NCI-H1105 treated with DMSO at 0.1 percent for 48 hours (cell line): Measurements from ENCODE around the gene AIFM3.
A peak's percentile ranks its signal among the peaks of the same experiment; 100 is the strongest.
"Not testable (repeated sequence)": the region's sequence is repeated elsewhere in the genome, so short reads cannot be mapped to it uniquely, and the experiment has no call there.

Experiments
- DNase-seq: peaks from one replicate; lab custom pipeline; 2025; lab: John Stamatoyannopoulos, UW

AIFM3 gene, protein sequence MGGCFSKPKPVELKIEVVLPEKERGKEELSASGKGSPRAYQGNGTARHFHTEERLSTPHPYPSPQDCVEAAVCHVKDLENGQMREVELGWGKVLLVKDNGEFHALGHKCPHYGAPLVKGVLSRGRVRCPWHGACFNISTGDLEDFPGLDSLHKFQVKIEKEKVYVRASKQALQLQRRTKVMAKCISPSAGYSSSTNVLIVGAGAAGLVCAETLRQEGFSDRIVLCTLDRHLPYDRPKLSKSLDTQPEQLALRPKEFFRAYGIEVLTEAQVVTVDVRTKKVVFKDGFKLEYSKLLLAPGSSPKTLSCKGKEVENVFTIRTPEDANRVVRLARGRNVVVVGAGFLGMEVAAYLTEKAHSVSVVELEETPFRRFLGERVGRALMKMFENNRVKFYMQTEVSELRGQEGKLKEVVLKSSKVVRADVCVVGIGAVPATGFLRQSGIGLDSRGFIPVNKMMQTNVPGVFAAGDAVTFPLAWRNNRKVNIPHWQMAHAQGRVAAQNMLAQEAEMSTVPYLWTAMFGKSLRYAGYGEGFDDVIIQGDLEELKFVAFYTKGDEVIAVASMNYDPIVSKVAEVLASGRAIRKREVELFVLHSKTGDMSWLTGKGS

DNA sequence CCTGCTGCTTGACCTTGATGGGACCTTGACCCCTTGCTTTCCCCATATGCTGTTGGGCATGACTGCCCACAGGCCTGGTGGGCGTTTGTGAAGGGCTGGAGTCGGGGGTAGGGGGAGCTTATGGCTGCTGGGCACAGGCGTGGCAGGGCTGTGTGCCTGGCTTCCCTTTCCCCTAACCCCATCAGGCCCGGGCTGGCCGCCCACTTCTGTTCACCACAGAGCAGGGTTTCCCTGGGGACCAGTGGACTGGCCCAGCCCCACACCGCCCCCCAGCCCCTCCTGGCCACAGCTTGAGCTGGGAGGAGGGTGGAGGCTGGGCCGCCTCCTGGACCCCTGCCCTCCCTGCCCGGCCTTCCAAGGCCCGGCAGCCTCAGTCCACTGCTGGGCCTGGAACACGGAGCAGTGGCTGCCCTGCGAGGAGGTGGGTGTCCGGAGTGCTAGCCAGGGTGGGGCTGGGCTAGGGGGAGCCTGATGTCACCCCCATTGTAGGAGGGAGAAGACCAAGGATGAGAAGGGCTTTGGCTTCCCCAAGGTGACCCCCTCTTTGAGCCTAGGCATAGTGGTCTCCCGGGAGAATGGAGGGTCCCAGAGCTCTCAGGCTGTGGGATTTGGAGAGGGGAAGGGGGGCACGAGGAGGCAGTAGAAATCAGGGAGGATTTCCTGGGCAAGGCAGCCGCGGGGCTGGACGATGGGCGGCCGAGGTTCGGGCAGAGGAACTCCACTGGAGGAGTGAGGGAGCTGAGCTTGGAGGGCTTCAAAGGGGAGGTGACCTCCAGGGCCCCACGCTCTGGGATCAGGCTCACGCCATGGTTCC lies at the start of gene AIFM3:
Gene AIFM3, plus strand, starts transcription at position 373 of the 814 bp plus-strand sequence. CDS start 690 bp downstream, outside the sequence.
- no peak for DNase-seq

DNA sequence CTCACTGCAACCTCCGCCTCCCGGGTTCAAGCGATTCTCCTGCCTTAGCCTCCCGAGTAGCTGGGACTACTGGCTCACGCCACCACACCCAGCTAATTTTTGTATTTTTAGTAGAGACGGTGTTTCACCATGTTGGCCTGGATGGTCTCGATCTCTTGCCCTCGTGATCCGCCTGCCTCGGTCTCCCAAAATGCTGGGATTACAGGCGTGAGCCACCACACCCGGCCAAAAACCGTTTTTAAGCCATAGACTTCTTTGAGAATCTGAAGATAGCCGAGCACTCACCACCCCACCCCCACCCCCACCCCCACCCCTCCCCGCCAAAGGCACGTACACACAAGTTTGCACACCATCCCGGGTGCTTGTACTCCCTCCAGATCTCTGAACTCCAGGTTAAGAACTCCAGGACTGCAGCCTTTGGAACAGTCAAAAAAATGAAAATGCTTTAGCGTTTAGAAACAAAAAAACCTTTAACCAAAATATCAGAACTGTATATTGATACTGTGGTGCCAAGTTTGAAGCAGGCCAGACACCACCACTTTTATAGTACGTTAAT lies 48.3 kb upstream of the AIFM3 start:
- peak; percentile 1 for DNase-seq

DNA sequence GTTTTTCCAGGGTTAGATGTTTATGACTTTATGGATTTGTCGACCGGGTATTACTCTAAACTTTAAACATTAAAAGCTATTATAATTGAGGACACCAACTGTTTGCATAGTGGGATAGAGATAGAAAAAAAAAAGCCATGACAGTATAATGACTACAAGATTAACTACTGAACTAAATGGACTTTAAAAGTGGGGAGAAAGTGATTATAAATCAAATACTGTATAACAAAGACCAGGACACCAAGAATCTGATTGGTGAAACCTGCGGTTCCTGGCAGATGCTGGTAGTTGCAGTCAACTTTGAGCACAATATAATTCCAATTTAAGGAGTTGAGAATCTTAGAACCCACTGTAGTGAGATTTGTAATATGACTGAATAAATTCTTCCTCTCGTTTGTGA lies 47.3 kb upstream of the AIFM3 start:
- peak; percentile 3 for DNase-seq

DNA sequence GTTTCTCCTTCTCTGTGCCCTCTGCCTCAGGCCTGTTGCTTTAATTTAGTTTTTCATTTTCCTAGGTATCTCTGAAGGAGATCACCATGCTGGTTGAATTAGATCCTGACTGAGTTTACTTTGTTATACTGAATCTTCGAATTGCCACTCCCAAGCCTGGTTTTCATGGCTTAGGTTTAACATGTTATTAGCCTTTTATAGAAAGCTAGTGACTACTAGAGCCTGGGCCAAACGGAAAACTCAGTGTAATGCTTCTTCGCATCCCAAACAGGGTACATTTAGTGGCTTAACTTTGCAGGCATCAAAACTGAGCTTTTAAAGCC lies 46.2 kb upstream of the AIFM3 start:
- no peak for DNase-seq

DNA sequence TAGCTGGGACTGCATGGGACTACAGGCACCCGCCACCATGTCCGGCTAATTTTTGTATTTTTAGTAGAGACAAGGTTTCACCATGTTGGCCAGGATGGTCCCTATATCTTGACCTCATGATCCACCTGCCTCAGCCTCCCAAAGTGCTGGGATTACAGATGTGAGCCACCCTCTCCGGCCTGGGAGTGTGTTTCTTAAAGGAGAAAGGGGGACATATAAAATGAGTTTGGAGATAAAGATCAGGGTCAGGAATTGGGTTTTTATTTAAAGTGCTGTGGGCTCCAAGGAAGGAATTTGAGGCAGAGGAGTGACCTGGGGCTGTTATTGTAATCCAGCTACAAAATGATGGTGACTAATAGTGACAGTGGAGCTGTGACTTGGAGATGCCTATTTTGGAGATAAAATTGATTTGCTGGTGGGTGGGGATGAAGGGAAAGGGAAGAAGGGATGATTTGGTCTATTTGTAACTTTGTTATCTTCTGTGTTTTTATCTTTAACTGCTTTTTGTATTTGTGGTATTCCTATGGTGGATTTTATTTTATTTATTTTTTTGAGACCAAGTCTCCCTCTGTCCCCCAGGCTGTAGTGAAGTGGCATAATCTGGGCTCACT lies 44.8 kb upstream of the AIFM3 start:
- DNase-seq, result no peak

DNA sequence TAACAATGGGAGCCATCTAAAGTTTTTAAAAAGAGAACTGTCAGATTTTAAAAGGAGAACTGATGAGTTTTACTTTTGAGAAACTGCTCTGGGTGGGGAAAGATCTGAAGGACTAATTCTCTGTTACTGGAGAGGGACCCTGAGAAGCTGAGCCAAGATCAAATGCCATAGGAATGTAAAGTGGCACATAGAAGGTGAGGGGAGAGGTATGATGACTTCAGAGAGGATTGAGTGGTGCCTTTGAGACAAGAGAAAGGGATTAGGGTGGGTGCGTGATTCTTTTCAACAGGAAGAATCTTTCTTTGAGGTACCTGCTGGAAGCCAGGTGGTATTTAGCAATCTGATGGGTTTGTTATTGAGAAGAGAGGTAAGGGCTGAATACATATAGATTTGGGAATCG lies 40.8 kb upstream of the AIFM3 start:
- DNase-seq, result no peak

DNA sequence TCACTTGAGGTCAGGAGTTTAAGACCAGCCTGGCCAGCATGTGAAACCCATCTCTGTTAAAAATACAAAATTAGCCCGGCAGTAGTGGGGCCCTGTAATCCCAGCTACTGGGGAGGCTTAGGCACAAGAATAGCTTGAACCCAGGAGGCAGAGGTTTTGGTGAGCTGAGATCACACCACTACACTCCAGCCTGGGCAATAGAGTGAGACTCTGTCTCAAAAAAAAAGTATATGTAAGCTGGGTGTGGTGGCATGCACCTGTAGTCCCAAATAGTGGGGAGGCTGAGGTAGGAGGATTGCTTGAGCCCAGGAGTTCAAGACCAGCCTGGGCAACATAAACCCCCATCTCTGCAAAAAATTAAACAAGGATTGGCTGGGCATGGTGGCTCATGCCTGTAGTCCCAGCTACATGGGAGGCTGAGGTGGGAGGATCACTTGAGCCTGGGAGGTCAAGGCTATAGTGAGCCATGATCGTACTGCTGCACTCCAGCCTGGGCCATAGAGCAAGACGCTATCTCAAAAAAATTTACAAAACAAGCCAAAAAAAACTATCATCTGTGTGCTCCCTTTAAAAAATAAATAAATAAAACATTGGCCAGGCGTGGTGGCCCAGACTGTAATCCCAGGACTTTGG lies 39.0 kb upstream of the AIFM3 start:
- DNase-seq, result no peak

DNA sequence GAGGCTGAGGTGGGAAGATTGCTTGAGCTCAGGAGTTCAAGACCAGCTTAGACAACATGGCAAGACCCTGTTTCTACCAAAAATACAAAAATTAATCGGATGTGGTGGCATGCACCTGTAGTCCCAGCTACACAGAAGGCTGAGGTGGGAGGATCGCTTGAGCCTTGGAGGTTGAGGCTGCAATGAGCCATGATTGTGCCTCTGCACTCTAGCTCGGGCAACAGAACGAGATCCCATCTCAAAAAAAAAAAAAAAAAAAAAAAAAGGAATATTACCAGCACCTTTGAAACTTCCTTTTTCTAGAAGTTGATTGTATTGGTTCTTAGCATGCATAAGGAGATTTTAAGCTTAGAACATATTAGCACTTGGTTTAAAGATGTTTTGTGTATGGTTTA lies 38.5 kb upstream of the AIFM3 start:
- no peak for DNase-seq

DNA sequence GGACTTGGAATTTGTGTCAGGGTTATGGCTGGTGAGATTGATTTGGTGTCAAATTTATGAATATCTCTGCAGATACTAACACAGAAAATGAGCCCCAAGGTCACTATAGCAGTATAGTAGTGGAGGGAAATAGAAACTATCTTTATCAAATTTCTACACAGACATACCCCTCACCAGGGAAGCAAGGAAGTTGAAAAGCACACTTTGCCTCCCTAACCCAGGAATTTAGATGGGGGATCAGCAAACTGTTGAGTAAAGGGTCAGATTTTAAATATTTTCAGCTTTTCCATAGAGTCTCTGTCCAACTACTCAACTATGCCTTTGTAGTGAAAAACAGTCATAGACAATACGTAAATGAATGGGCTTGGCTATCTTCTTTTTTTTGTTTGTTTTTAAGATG lies 37.1 kb upstream of the AIFM3 start:
- DNase-seq, result no peak

DNA sequence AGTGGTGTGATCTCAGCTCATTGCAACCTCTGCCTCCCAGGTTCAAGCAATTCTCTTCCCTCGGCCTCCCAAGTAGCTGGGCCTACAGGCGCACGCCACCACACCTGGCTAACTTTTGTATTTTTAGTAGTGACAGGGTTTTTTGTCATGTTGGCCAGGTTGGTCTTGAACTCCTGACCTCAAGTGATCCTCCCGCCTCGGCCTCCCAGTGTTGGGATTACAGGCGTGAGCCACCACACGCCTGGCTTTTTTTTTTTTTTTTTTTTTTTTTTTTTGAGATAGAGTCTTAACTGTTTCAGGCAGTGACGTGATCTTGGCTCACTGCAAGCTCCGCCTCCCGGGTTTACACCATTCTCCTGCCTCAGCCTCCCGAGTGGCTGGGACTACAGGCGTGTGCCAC lies 36.6 kb upstream of the AIFM3 start:
- DNase-seq, result not testable (repeated sequence)

DNA sequence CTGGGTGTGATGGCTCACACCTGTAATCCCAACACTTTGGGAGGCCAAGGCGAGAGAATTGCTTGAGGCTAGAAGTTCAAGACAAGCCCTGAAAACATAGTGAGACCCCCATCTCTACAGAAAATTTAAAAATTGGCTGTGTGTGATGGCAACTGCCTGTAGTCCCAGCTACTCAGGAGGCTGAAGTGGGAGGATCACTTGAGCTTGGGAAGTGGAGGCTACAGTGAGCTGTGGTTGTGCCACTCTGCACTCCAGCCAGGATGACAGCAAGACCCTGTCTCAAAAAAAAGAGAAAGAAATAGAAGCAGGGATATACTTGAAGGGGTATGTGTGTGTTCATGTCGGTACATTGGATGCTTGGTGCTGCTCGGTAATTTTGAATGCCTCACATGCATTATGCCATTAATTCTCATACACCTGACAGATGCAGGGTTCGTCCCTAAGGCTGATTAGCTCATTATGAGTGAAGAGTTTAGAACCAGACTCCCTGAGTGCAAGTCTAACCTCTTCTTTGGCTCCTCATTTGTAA lies 35.9 kb upstream of the AIFM3 start:
- no peak for DNase-seq

DNA sequence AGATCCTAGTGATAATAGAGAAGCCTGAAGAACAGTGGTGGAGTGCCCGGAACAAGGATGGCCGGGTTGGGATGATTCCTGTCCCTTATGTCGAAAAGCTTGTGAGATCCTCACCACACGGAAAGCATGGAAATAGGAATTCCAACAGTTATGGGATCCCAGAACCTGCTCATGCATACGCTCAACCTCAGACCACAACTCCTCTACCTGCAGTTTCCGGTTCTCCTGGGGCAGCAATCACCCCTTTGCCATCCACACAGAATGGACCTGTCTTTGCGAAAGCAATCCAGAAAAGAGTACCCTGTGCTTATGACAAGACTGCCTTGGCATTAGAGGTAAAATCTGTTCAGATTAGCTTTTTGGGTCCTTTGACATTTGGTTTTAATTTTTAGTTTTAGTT lies 33.1 kb upstream of the AIFM3 start:
- DNase-seq, result no peak

DNA sequence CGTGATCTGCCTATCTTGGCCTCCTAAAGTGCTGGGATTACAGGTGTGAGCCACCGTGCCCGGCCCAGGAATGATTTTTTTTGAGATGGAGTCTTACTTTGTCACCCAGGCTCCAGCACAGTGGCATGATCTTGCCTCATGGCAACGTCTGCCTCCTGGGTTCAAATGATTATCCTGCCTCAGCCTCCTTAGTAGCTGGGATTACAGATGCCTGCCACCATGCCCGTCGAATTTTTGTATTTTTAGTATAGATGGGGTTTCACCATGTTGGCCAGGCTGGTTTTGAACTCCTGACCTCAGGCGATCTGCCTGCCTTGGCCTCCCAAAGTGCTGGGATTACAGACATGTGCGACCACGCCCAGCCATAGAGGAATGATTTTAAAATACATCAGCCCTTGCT lies 32.0 kb upstream of the AIFM3 start:
- DNase-seq, result not testable (repeated sequence)

DNA sequence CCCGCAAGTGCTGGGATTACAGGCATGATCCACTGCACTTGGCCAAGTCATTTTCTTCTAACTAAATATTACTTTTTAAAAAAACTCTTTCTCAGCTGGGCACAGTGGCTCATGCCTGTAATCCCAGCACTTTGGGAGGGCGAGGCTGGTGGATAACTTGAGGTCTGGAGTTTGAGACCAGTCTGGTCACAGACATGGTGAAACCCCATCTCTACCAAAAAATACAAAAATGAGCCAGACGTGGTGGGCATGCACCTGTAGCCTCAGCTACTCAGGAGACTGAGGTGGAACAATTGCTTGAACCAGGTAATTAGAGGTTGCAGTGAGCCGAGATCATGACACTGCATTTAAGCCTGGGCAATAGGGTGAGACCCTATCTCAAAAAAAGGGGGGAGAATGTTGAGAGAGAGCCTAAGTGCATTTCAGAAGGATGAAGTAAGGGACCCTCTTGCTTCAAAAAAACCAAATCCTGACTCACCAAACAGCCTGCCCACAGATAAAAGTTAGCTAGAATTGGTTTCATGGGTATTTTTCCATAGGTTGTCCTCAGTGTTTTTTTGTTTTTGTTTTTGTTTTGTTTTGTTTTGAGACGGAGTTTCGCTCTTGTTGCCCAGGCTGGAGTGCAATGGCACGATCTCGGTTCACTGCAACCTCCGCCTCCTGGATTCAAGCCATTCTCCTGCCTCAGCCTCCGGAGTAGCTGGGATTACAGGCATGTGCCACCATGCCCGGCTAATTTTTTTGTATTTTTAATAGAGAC lies 31.1 kb upstream of the AIFM3 start:
- DNase-seq, result not testable (repeated sequence)

DNA sequence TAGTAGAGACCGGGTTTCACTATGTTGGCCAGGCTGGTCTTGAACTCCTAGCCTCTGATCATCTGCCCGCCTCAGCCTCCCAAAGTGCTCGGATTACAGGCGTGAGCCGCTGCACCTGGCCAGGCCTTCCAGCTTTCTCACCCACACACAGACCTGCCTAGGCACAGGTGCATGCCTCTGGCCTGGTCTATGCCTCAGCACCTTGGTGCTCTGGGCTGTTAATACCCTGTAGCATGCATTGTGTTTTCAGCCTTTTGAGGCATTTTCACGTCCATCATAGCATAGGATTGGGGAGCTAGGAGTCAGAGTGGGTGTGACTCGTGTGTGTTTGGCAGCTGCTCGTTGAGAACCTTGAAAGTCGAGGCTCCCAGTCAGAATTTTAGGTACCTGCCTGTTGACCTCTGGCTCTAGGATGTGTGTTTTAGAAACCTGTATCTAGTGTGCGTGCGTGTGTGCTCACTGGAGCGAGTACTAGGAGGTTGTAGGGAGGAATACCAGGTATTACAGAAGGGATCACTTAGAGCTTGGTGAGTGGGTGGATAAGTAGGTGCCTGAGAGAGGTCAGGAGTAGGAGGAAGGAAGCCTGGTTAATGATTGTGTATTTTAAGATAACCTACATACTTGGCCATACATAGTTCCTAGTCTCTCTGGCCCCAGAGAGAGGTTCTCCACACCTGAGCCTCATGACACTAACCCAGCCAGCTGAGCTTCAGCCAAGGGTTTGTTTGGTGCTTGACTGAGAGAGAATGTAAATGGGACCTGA lies 29.8 kb upstream of the AIFM3 start:
- DNase-seq, result no peak

DNA sequence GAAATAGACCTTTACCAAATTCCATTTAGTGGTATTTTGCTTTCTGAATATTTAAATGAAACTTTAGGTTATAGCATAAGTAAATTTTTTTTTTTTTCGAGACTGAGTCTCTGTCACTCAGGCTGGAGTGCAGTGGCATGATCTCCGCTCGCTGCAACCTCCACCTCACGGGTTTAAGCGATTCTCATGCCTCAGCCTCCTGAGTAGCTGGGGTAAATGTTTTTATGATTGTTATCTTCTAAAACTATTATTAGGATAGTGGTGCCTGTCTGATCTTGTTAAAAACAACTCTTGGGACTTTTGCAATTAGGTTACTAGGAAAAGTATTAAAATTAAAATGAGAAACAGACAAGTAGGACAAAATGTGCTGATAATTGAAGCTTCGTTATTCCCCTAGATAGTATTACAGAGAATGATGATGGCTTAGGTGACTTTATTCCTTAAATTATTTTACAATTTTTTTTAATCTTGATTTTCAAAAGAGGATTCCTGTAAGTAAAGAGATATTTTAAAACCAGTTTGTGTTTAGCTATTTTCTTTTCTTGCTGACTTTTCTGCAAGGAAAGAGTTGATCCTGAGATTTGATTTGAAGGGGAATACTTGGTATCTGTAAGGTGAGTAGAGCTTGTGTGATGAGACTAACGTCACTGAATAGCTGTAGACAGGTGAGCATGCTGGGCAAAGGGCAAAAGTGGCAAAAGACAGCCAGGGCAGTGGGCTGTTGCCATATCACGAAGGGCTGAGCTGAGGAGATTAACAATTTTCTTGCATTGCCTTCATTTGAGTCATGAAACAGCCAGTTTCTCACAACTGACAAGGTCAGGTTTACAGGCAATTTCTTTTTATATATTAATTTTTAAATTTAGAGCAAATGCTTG lies 29.0 kb upstream of the AIFM3 start:
- no peak for DNase-seq

DNA sequence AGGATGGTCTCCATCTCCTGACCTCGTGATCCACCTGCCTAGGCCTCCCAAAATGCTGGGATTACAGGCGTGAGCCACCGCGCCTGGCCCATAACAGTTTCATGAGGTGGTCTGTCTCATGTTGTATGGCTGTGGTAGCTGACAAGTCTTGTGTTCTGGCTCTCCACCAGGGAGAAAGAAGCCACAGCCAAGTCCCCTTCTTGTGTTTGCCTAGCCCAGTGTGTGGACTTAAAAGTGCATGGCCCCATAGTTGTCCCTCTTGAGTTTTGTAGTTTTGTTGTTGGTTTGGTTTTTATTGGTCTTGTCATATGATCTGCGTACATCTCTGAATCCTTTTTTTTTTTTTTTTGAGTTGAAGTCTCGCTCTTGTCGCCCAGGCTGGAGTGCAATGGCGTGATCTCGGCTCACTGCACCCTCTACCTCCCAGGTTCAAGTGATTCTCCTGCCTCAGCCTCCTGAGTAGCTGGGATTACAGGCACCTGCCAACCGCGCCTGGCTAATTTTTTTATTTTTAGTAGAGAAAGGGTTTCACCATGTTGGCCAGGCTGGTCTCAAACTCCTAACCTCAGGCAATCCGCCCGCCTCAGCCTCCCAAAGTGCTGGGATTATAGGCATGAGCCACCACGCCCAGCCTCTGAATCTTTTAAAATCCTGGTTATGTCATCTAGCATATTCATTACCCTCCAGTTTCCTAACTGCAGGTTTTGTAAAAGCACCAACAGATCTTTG lies 27.4 kb upstream of the AIFM3 start:
- not testable (repeated sequence) for DNase-seq

DNA sequence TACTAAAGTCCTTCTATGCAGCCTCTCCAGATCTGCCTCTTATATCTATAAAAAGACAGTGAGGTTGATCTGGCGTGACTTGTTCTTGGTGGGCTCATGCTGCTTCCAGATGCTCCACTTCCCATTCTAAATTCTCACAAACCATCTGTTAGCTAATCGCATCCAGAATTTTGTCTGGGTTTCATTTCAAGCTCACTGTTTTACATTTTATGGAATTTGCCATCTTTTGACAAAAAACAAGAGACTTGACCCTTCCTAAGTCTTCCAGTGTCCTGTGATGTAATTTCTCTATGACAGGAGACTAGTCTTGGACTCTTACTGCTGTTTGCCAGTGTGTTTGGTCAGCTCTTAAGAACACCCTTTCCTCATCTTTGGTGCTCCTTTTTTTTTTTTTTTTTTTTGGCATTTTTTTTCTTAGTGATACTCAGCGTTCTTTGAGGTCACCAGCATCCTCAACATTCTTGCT lies 26.8 kb upstream of the AIFM3 start:
- no peak for DNase-seq
